Esophagus squamous epithelium (tissue), 5 donors: ENCODE measurements around the gene CPTP. TPM values are rescaled to one million over a fixed set of nuclear protein-coding genes. Genes with fewer than 3 reads are reported as not detected.

Experiments
- DNase-seq: peaks from one replicate; lab custom pipeline; 2025; lab: John Stamatoyannopoulos, UW
- H3K27ac ChIP-seq, 4 donors: fragments of 200-600 bp; sonication (generic); one replicate each; pipeline ENCODE4 v1.5.1; 2016 to 2019; ENCODE audit warnings: mild to moderate bottlenecking in 1 of 4
- H3K27me3 ChIP-seq, 4 donors: fragments of 200-600 bp; sonication (generic); 1 replicate in 3 of 4; 2 replicates in 1 of 4; pipeline versions ENCODE4 v1.5.1 to v1.6.0; 2017 to 2021; ENCODE audit warnings: antibody characterized with exemption in 1 of 4
- H3K36me3 ChIP-seq, 3 donors: fragments of 200-600 bp; sonication (generic); one replicate each; pipeline ENCODE4 v1.5.1; 2016 to 2019
- H3K4me1 ChIP-seq, 3 donors: fragments of 200-600 bp; sonication (generic); one replicate each; pipeline ENCODE4 v1.5.1; 2017 to 2019
- H3K4me3 ChIP-seq, 4 donors: fragments of 200-600 bp; sonication (generic); 1 replicate in 3 of 4; 2 replicates in 1 of 4; pipeline ENCODE4 v1.5.1; 2016 to 2019; ENCODE audit warnings: mild to moderate bottlenecking in 2 of 4, moderate library complexity in 1 of 4
- H3K9me3 ChIP-seq, 3 donors: fragments of 200-600 bp; sonication (generic); one replicate each; pipeline ENCODE4 v1.5.1; 2016 to 2019
- CTCF ChIP-seq, 6 experiments: fragments of 450-650 bp in 4 of 6; fragments of 200-600 bp in 2 of 6; sonication (generic) in 2 of 6; IDR thresholded peaks; one replicate each; pipeline ENCODE4 v1.5.1; 2016 to 2019; ENCODE audit warnings: antibody characterized with exemption in 6 of 6, mild to moderate bottlenecking in 4 of 6, moderate library complexity in 4 of 6
- POLR2A ChIP-seq, 4 donors: fragments of 450-650 bp; IDR thresholded peaks; one replicate each; pipeline ENCODE4 v1.6.1; 2017; ENCODE audit warnings: antibody characterized with exemption in 4 of 4, mild to moderate bottlenecking in 4 of 4, moderate library complexity in 3 of 4
- WGBS, 2 donors: methylation state at CpG; one replicate each; pipeline ENCODE4 v1.1.5; 2018; 5-methylcytosine and 5-hydroxymethylcytosine counted together
- intact Hi-C: fragments of 100-400 bp; cut with DNase I; formaldehyde crosslinking; loops from one replicate; pipeline ENCODE4 v1.15.0; 2022
- total RNA-seq, 4 donors: library from RNA; depleted of rRNA; stranded (reverse); fragments of >200 nt; gene quantifications; one replicate each; pipeline ENCODE4 v1.1.0, GENCODE V29; 2016
- donor health status: DM: yes; HTN: yes; CAD: no.

CPTP gene
- total RNA-seq, 4 donors from 2014 or later, result 27.7 to 75.2 (median 33.4) TPM

GRCh38 chr1:1287288-1288110, 37.1 kb upstream of the CPTP start:
- Histone ChIP-seq H3K9me3 (no peaks in the 10 kb centered on the region), H3K36me3 (peaks cover 0 to 2% (median 0%) of the 10 kb centered on the region in 3 donors), H3K4me3 (no peak overlapping the region), H3K27me3 (peaks cover 0 to 44% (median 0%) of the 10 kb centered on the region in 4 donors), H3K4me1 (peaks cover 9 to 43% (median 11%) of the 10 kb centered on the region in 3 donors), H3K27ac (no peak overlapping the region)
- 37 to 79% methylated on average over 2 to 18 of the region's 46 CpGs for WGBS, 2 donors
- intact Hi-C loops, result no loop called here
- no peak for DNase-seq
- TF ChIP-seq POLR2A (IDR thresholded peaks at IDR 0.05) (no peak), CTCF (IDR thresholded peaks at IDR 0.05) (no peak)

- DNase-seq, result no peak
- peaks cover 9 to 30% (median 11%) of the 10 kb centered on the region in 3 donors for H3K4me1 ChIP-seq
- H3K36me3 ChIP-seq, result peaks cover 0 to 30% (median under 1%) of the 10 kb centered on the region in 3 donors
- intact Hi-C loops, result loop anchor here (5.0 to 10.0 kb wide), 2 partner anchors 168 to 255 kb away; no protein-coding TSS in a partner anchor
- TF ChIP-seq POLR2A (IDR thresholded peaks at IDR 0.05), result no peak
- TF ChIP-seq CTCF (IDR thresholded peaks at IDR 0.05), result peak; percentile 46 to 85 (median 66)
- H3K27me3 ChIP-seq, result peaks cover 0 to 33% (median 0%) of the 10 kb centered on the region in 4 donors
- H3K27ac ChIP-seq, result no peak overlapping the region
- H3K4me3 ChIP-seq, result no peak overlapping the region
- 17 to 45% methylated on average over 1 to 12 of the region's 15 CpGs for WGBS, 2 donors
- no peaks in the 10 kb centered on the region for H3K9me3 ChIP-seq
Measured at GRCh38 chr1:1290238-1290731, 34.3 kb upstream of the CPTP start.

GRCh38 chr1:1291023-1291528, 33.5 kb upstream of the CPTP start:
- Histone ChIP-seq H3K4me3 (no peak overlapping the region), H3K27ac (no peak overlapping the region), H3K36me3 (peaks cover 1 to 38% (median 9%) of the 10 kb centered on the region in 3 donors), H3K9me3 (no peaks in the 10 kb centered on the region), H3K4me1 (peaks cover 9 to 23% (median 11%) of the 10 kb centered on the region in 3 donors), H3K27me3 (peaks cover 0 to 25% (median 0%) of the 10 kb centered on the region in 4 donors)
- DNase-seq, result no peak
- intact Hi-C loops, result loop anchor here (5.0 to 10.0 kb wide), 2 partner anchors 169 to 256 kb away; no protein-coding TSS in a partner anchor
- WGBS, 2 donors, result no CpG with 5 or more reads among the region's 28 CpGs
- TF ChIP-seq POLR2A (IDR thresholded peaks at IDR 0.05), result no peak
- TF ChIP-seq CTCF (IDR thresholded peaks at IDR 0.05), result no peak

DNA sequence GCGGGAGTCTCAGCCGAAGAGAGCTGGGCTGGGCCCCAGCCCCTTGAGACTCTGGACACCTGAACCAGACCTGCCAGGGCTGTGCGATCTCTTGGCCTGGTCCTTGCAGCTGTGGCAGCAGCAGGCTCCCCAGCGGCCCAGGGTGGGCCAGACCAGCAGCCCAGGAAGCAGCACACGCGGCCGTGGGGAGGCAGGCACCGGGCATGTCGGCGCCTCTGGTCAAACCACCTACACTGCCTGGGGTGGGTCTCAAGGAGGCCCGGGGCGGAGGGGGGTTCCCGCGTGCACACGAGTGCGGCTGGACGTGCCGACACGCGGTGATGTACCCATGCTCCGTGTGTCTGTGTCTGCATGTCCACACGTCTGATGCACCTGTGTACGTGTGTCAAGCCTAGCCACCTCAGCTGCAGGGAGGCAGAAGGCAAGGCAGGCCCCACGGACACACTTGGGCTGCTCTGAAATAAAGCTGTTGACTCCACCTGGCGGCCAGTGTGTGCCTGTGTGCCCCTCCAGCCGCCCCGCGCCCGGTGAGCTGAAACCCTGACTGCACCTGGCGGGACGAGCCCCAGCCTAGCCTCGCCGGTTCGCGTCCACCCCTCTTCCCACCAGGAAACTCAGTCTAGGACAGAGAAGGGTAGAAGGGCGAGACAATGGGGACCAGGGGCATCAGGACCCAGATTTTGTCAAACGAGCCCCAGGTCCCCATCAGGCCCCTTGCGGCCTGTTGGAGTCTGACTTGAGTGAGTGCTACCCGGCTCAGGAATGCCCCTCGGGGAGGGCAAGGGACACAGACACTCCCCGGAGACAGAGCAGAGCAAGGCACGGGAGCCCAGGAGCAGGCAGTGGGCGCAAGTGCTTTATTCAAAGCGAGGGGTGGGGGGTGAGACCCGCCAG, 32.8 kb upstream of the CPTP start:
- H3K4me3 ChIP-seq, result no peak overlapping the region
- no peak overlapping the region for H3K27ac ChIP-seq
- peak; percentile 60 to 90 (median 84) for TF ChIP-seq CTCF (IDR thresholded peaks at IDR 0.05)
- no peak for TF ChIP-seq POLR2A (IDR thresholded peaks at IDR 0.05)
- WGBS, 2 donors, result 26% methylated on average over 13 of the region's 45 CpGs; no CpG with 5 or more reads in 1 of the 2 donors
- H3K27me3 ChIP-seq, result peaks cover 0 to 18% (median 0%) of the 10 kb centered on the region in 4 donors
- no peaks in the 10 kb centered on the region for H3K9me3 ChIP-seq
- H3K36me3 ChIP-seq, result peaks cover 3 to 45% (median 13%) of the 10 kb centered on the region in 3 donors
- no peak for DNase-seq
- H3K4me1 ChIP-seq, result peaks cover 9 to 23% (median 11%) of the 10 kb centered on the region in 3 donors
- intact Hi-C loops, result loop anchor here (5.0 to 10.0 kb wide), 2 partner anchors 169 to 257 kb away; no protein-coding TSS in a partner anchor
